Endothelial cell of umbilical vein (primary cell): Measurements from ENCODE around the gene TBC1D16. TPM values are rescaled to one million over a fixed set of nuclear protein-coding genes. Genes with fewer than 3 reads are reported as not detected.

Experiments
- BruUV-seq: library from RNA; stranded (reverse); fragments of 400-500 nt; replicated peaks from 2 replicates; lab custom pipeline; 2021; lab: Mats Ljungman, UMichigan
- CTCF ChIA-PET: fragments of 300-600, 350-600 bp; sonication (Branson Sonifier 250); formaldehyde crosslinking; loops from one replicate; lab custom pipeline; 2021; ENCODE audit warnings: antibody characterized with exemption, inconsistent platforms; lab: Charles Lee
- POLR2A ChIA-PET: fragments of 300-600, 350-600 bp; sonication (Branson Sonifier 250); formaldehyde crosslinking; loops from one replicate; lab custom pipeline; 2021; ENCODE audit warnings: antibody characterized with exemption, inconsistent platforms; lab: Charles Lee
- DNase-seq: peaks from one replicate; pipeline ENCODE4 v3.0.0-alpha.2; 2011; ENCODE audit warnings: low read depth, low spot score
- FAIRE-seq: peaks from 2 replicates; lab custom pipeline; 2011; peaks lifted over from hg19 to GRCh38; lab: Jason Lieb, UNC
- H2AFZ ChIP-seq: 2 replicates; pipeline ENCODE4 v1.6.0; 2012; ENCODE audit warnings: low read depth, low read length, control low read depth, inconsistent platforms
- H3K27ac ChIP-seq: 2 replicates; pipeline ENCODE4 v1.5.1; 2011; ENCODE audit warnings: low read depth, mild to moderate bottlenecking, control low read depth, low read length, moderate library complexity; ENCODE audit not compliant: insufficient read depth
- H3K27me3 ChIP-seq, 2 experiments: 2 replicates each; pipeline versions ENCODE4 v1.6.0 to v1.6.1; 2011; ENCODE audit warnings: low read length in 2 of 2, mixed read lengths in 1 of 2; ENCODE audit not compliant: control insufficient read depth in 2 of 2, insufficient read depth in 2 of 2
- H3K36me3 ChIP-seq, 2 experiments: 2 replicates in 1 of 2; 3 replicates in 1 of 2; pipeline ENCODE4 v1.5.1; 2011; ENCODE audit warnings: low read length in 2 of 2, mild to moderate bottlenecking in 1 of 2, moderate library complexity in 1 of 2; ENCODE audit not compliant: control insufficient read depth in 2 of 2, insufficient read depth in 2 of 2; ENCODE audit errors: extremely low read depth in 1 of 2
- H3K4me1 ChIP-seq: 3 replicates; pipeline ENCODE4 v1.5.1; 2011; ENCODE audit warnings: mild to moderate bottlenecking, low read length; ENCODE audit not compliant: control insufficient read depth, insufficient read depth; ENCODE audit errors: extremely low read depth
- H3K4me2 ChIP-seq: 2 replicates; pipeline ENCODE4 v1.6.1; 2011; ENCODE audit warnings: low read length, control low read depth, mixed read lengths; ENCODE audit not compliant: insufficient read depth
- H3K4me3 ChIP-seq, 3 experiments: fragments of 200-600 bp in 1 of 3; sonication (generic), shearing (Covaris generic) in 1 of 3; replicated peaks in 1 of 3; 2 replicates each; pipeline ENCODE4 v1.5.1; 2011 to 2016; ENCODE audit warnings: control low read depth in 3 of 3, low read length in 3 of 3, mild to moderate bottlenecking in 2 of 3, inconsistent platforms in 1 of 3, low read depth in 1 of 3, moderate library complexity in 1 of 3; ENCODE audit not compliant: insufficient read depth in 1 of 3
- H3K79me2 ChIP-seq: 2 replicates; pipeline ENCODE4 v1.6.0; 2012; ENCODE audit warnings: low read length, inconsistent platforms; ENCODE audit not compliant: control insufficient read depth, insufficient read depth
- H3K9ac ChIP-seq: replicated peaks from 2 replicates; pipeline ENCODE3; 2011; ENCODE audit warnings: low read length, control low read depth; ENCODE audit not compliant: insufficient read depth; ENCODE audit errors: extremely low read depth
- H3K9me1 ChIP-seq: replicated peaks from 3 replicates; pipeline ENCODE4 v1.6.0; 2011; ENCODE audit warnings: mild to moderate bottlenecking, low read length; ENCODE audit not compliant: control insufficient read depth, insufficient read depth; ENCODE audit errors: extremely low read depth
- H3K9me3 ChIP-seq: replicated peaks from 2 replicates; pipeline ENCODE4 v1.5.1; 2012; ENCODE audit warnings: low read length, inconsistent platforms; ENCODE audit not compliant: control insufficient read depth, insufficient read depth
- H4K20me1 ChIP-seq: replicated peaks from 2 replicates; pipeline ENCODE3; 2011; ENCODE audit warnings: mild to moderate bottlenecking, low read length; ENCODE audit not compliant: control insufficient read depth, insufficient read depth; ENCODE audit errors: extremely low read depth
- CTCF ChIP-seq, 2 donors: IDR thresholded peaks; 1 replicate in 1 of 2; 2 replicates in 1 of 2; pipeline ENCODE4 v1.5.1; 2011; ENCODE audit warnings: low read length in 2 of 2, mild to moderate bottlenecking in 2 of 2, moderate library complexity in 2 of 2, control low read depth in 1 of 2, inconsistent platforms in 1 of 2, low read depth in 1 of 2; ENCODE audit not compliant: insufficient read depth in 1 of 2; ENCODE audit errors: extremely low read depth in 1 of 2
- EZH2 ChIP-seq: IDR thresholded peaks from 2 replicates; pipeline ENCODE4 v1.6.1; 2012; ENCODE audit warnings: borderline replicate concordance, low read depth, mild to moderate bottlenecking, moderate library complexity, low read length, inconsistent platforms; ENCODE audit not compliant: severe bottlenecking
- FOS ChIP-seq: IDR thresholded peaks from 2 replicates; pipeline ENCODE4 v1.6.1; 2011; ENCODE audit warnings: mild to moderate bottlenecking, low read length, moderate library complexity, borderline replicate concordance; ENCODE audit not compliant: insufficient read depth
- GATA2 ChIP-seq: IDR thresholded peaks from 2 replicates; pipeline ENCODE4 v1.7.0; 2011; ENCODE audit warnings: low read depth, mild to moderate bottlenecking, moderate library complexity, mixed read lengths, low read length; ENCODE audit not compliant: insufficient read length, insufficient read depth
- JUN ChIP-seq: IDR thresholded peaks from 2 replicates; pipeline ENCODE4 v1.6.1; 2011; ENCODE audit warnings: borderline replicate concordance, low read depth; ENCODE audit not compliant: insufficient read length, insufficient read depth
- MAX ChIP-seq: IDR thresholded peaks from 2 replicates; pipeline ENCODE4 v1.6.1; 2011; ENCODE audit not compliant: insufficient read depth, insufficient read length
- MYC ChIP-seq: IDR thresholded peaks from one replicate; pipeline ENCODE4 v1.6.1; 2011; ENCODE audit warnings: mild to moderate bottlenecking, low read depth, low read length
- POLR2A ChIP-seq: IDR thresholded peaks from 2 replicates; pipeline ENCODE4 v1.6.1; 2012; ENCODE audit warnings: low read depth, mild to moderate bottlenecking, control low read depth, low read length
- POLR2AphosphoS5 ChIP-seq: IDR thresholded peaks from 2 replicates; pipeline ENCODE4 v1.6.1; 2012; ENCODE audit warnings: low read depth, mild to moderate bottlenecking, control low read depth, low read length, moderate library complexity; ENCODE audit not compliant: insufficient read depth
- dilution Hi-C: fragments of 300-500 bp; cut with MboI; formaldehyde crosslinking; loops from one replicate; pipeline ENCODE4 v1.15.0; 2019; ENCODE audit warnings: low sequenced_read_pairs; ENCODE audit not compliant: extremely low pct_ligation_motif_present
- intact Hi-C: fragments of 100-400 bp; cut with micrococcal nuclease; formaldehyde crosslinking; loops from one replicate; pipeline ENCODE4 v1.10.0; 2022
- polyA plus RNA-seq, 4 experiments: library from polyadenylated mRNA; depleted of rRNA in 3 of 4; stranded (reverse) in 3 of 4; unstranded in 1 of 4; fragments of >200 nt; gene quantifications; 2 replicates each; pipeline versions ENCODE4 v1.2.1 to v1.2.3, GENCODE V29; 2011 to 2012; ENCODE audit warnings: missing spikeins in 1 of 4
- total RNA-seq: library from RNA; stranded (reverse); gene quantifications from 2 replicates; pipeline ENCODE4 v1.2.3, GENCODE V29; 2021

The TBC1D16 gene
- total and polyA plus RNA-seq, 2 donors (not counting 3 experiments of a cell fraction or from before 2014, with no cell fraction given), result 12.9 to 48.6 TPM

GRCh38 chr17:80011989-80012555, 23.6 kb downstream of the TBC1D16 start:
- peaks cover 0 to 26% of the 10 kb centered on the region in 2 experiments for H3K36me3 ChIP-seq
- no peaks in the 10 kb centered on the region for H3K27me3 ChIP-seq
- no peak overlapping the region for H3K9ac ChIP-seq
- H2AFZ ChIP-seq, result no peak overlapping the region
- BruUV-seq, result no TSS peak
- intact Hi-C loops, result no loop called here
- ChIA-PET POLR2A (no interaction called here), CTCF (no interaction called here)
- H3K27ac ChIP-seq, result no peak overlapping the region
- H3K4me2 ChIP-seq, result no peak overlapping the region
- H3K4me1 ChIP-seq, result no peaks in the 10 kb centered on the region
- no peak for DNase-seq
- H3K9me3 ChIP-seq, result no peaks in the 10 kb centered on the region
- H4K20me1 ChIP-seq, result no peaks in the 10 kb centered on the region
- TF ChIP-seq MAX (no peak), EZH2 (no peak), FOS (no peak), POLR2AphosphoS5 (no peak), POLR2A (no peak), CTCF (IDR thresholded peaks at IDR 0.05; ENCODE audit: extremely low read depth in 1 of 2, insufficient read depth in 1 of 2, low read depth in 1 of 2, low read length in 2 of 2) (no peak), GATA2 (no peak), JUN (no peak), MYC (no peak)
- peaks cover 2% of the 10 kb centered on the region for H3K79me2 ChIP-seq
- dilution Hi-C loops, result no loop called here
- H3K9me1 ChIP-seq, result no peaks in the 10 kb centered on the region
- H3K4me3 ChIP-seq, result no peak overlapping the region
- FAIRE-seq, result no peak
